RWPE2 (cell line): ENCODE measurements around the gene ABCA12.

Experiments used
- ATAC-seq: fragments of 200-7000 bp; cut with Tn5 transposase; 3 replicates; pipeline ENCODE4 v1.9.1; 2021; ENCODE audit warnings: low read depth
- DNase-seq: peaks from one replicate; pipeline ENCODE4 v3.0.0-alpha.2; 2020; ENCODE audit warnings: low spot score
- H3K27ac ChIP-seq: fragments of 450-650 bp; 2 replicates; pipeline ENCODE4 v1.5.1; 2017; ENCODE audit warnings: mild to moderate bottlenecking; ENCODE audit not compliant: poor library complexity, severe bottlenecking
- H3K27me3 ChIP-seq: fragments of 250-450 bp; sonication (Bioruptor Pico); 2 replicates; pipeline ENCODE4 v1.5.1; 2021; ENCODE audit warnings: mild to moderate bottlenecking, moderate library complexity; ENCODE audit not compliant: insufficient read depth, poor library complexity, severe bottlenecking
- H3K36me3 ChIP-seq: fragments of 250-450 bp; sonication (Bioruptor Pico); 2 replicates; pipeline ENCODE4 v1.5.1; 2020; ENCODE audit warnings: low read depth, mild to moderate bottlenecking, moderate library complexity
- H3K4me1 ChIP-seq: fragments of 250-450 bp; sonication (Bioruptor Pico); 2 replicates; pipeline ENCODE4 v1.5.1; 2021; ENCODE audit warnings: mild to moderate bottlenecking, moderate library complexity; ENCODE audit not compliant: insufficient read depth, poor library complexity, severe bottlenecking
- H3K4me3 ChIP-seq: fragments of 250-450 bp; sonication (Bioruptor Pico); 2 replicates; pipeline ENCODE4 v1.5.1; 2021; ENCODE audit warnings: mild to moderate bottlenecking, moderate library complexity; ENCODE audit not compliant: severe bottlenecking
- H3K9me3 ChIP-seq: fragments of 250-450 bp; sonication (Bioruptor Pico); 2 replicates; pipeline ENCODE4 v1.5.1; 2021; ENCODE audit warnings: mild to moderate bottlenecking, moderate library complexity; ENCODE audit not compliant: severe bottlenecking
- CTCF ChIP-seq: fragments of 450-650 bp; IDR thresholded peaks from one replicate; pipeline ENCODE4 v1.5.1; 2017; ENCODE audit warnings: mild to moderate bottlenecking, moderate library complexity; ENCODE audit not compliant: poor library complexity, severe bottlenecking

The ABCA12 gene

GRCh38 chr2:215107216-215108056, 31.0 kb downstream of the ABCA12 start:
- DNase-seq (no peak), ATAC-seq (no peak)
- TF ChIP-seq CTCF: no peak

GRCh38 chr2:215105607-215106354, 32.6 kb downstream of the ABCA12 start:
- no peaks in the 10 kb centered on the region for H3K27me3 ChIP-seq
- no peaks in the 10 kb centered on the region for H3K9me3 ChIP-seq
- no peaks in the 10 kb centered on the region for H3K36me3 ChIP-seq
- no peak for TF ChIP-seq CTCF
- H3K27ac ChIP-seq: no peak overlapping the region
- peak; percentile 96 for ATAC-seq
- DNase-seq: no peak
- H3K4me3 ChIP-seq: no peak overlapping the region
- H3K4me1 ChIP-seq: peaks cover 3% of the 10 kb centered on the region

More at GRCh38 chr2:215107216-215108056, 31.0 kb downstream of the ABCA12 start:
- Histone ChIP-seq H3K36me3 (no peaks in the 10 kb centered on the region), H3K4me3 (no peak overlapping the region), H3K27ac (no peak overlapping the region), H3K4me1 (peaks cover 3% of the 10 kb centered on the region), H3K27me3 (no peaks in the 10 kb centered on the region), H3K9me3 (no peaks in the 10 kb centered on the region)

GRCh38 chr2:215104226-215104625, 34.2 kb downstream of the ABCA12 start:
- H3K9me3 ChIP-seq: no peaks in the 10 kb centered on the region
- DNase-seq: no peak
- H3K27ac ChIP-seq: no peak overlapping the region
- H3K4me3 ChIP-seq: no peak overlapping the region
- TF ChIP-seq CTCF: no peak
- H3K36me3 ChIP-seq: no peaks in the 10 kb centered on the region
- peaks cover 3% of the 10 kb centered on the region for H3K4me1 ChIP-seq
- ATAC-seq: peak; percentile 36; the same call in 1 of the 3 replicates
- no peaks in the 10 kb centered on the region for H3K27me3 ChIP-seq

- TF ChIP-seq CTCF: no peak
- H3K27me3 ChIP-seq: no peaks in the 10 kb centered on the region
- ATAC-seq (no peak), DNase-seq (no peak)
- no peaks in the 10 kb centered on the region for H3K4me1 ChIP-seq
- H3K9me3 ChIP-seq: no peaks in the 10 kb centered on the region
- no peak overlapping the region for H3K27ac ChIP-seq
- no peaks in the 10 kb centered on the region for H3K36me3 ChIP-seq
- H3K4me3 ChIP-seq: no peak overlapping the region
These were observed 39.6 kb downstream of the ABCA12 start for GRCh38 chr2:215098875-215099274.
